AML-193 (cell line): Measurements from ENCODE around the gene TIAL1.
"Not testable (repeated sequence)": the region's sequence is repeated elsewhere in the genome, so short reads cannot be mapped to it uniquely, and the experiment has no call there.

Experiments
- DNase-seq, 2 experiments: peaks; one replicate each; lab custom pipeline; 2025; lab: John Stamatoyannopoulos, UW

Gene TIAL1

GRCh38 chr10:119528663-119529237 lies 68.0 kb downstream of the TIAL1 start:
- DNase-seq: not testable (repeated sequence)

- no peak for DNase-seq
Observed at GRCh38 chr10:119526621-119527592, 69.9 kb downstream of the TIAL1 start.

GRCh38 chr10:119526149-119526548 lies 70.6 kb downstream of the TIAL1 start:
- no peak for DNase-seq

GRCh38 chr10:119525116-119525515 lies 71.6 kb downstream of the TIAL1 start:
- no peak for DNase-seq

GRCh38 chr10:119524720-119525070 lies 72.1 kb downstream of the TIAL1 start:
- DNase-seq: no peak

GRCh38 chr10:119523895-119524719 lies 72.7 kb downstream of the TIAL1 start:
- DNase-seq: no peak
